Neural progenitor cell (in vitro differentiated cells): ENCODE measurements around the gene LRRC1. TPM values are rescaled to one million over a fixed set of nuclear protein-coding genes. Genes with fewer than 3 reads are reported as not detected.

Experiments
- DNase-seq: peaks from one replicate; pipeline ENCODE4 v3.0.0-alpha.2; 2016; ENCODE audit warnings: low spot score
- H2AFZ ChIP-seq: fragments of 200-600 bp; sonication (generic); replicated peaks from 2 replicates; pipeline ENCODE4 v1.6.1; 2016; ENCODE audit warnings: antibody characterized with exemption
- H3F3A ChIP-seq: fragments of 200-600 bp; sonication (generic); 2 replicates; pipeline ENCODE4 v1.6.1; 2016; ENCODE audit warnings: antibody characterized with exemption, low read depth
- H3K27ac ChIP-seq: fragments of 200-600 bp; sonication (generic); 2 replicates; pipeline ENCODE4 v1.5.1; 2016; ENCODE audit warnings: mild to moderate bottlenecking
- H3K27me3 ChIP-seq: fragments of 200-600 bp; sonication (generic); 2 replicates; pipeline ENCODE4 v1.6.1; 2016; ENCODE audit warnings: mild to moderate bottlenecking, moderate library complexity
- H3K36me3 ChIP-seq: fragments of 200-600 bp; sonication (generic); 2 replicates; pipeline ENCODE4 v1.5.1; 2016
- H3K4me1 ChIP-seq: fragments of 200-600 bp; sonication (generic); 2 replicates; pipeline ENCODE4 v1.6.1; 2016; ENCODE audit warnings: mixed run types
- H3K4me2 ChIP-seq: fragments of 200-600 bp; sonication (generic); 2 replicates; pipeline ENCODE4 v1.6.1; 2016
- H3K4me3 ChIP-seq: fragments of 200-600 bp; sonication (generic); 2 replicates; pipeline ENCODE4 v1.5.1; 2016
- H3K79me2 ChIP-seq: fragments of 200-600 bp; sonication (generic); 2 replicates; pipeline ENCODE4 v1.6.1; 2016; ENCODE audit warnings: low read depth
- H3K9ac ChIP-seq: fragments of 200-600 bp; sonication (generic); 2 replicates; pipeline ENCODE4 v1.6.1; 2016
- H3K9me3 ChIP-seq: fragments of 200-600 bp; sonication (generic); 2 replicates; pipeline ENCODE4 v1.5.1; 2016; ENCODE audit warnings: low read depth
- H4K20me1 ChIP-seq: fragments of 200-600 bp; sonication (generic); 2 replicates; pipeline ENCODE4 v1.6.1; 2016; ENCODE audit warnings: low read depth
- H3K27ac Mint-ChIP-seq: 3 replicates; pipeline ENCODE4 v1.8.0; 2021; ENCODE audit warnings: mixed read lengths
- H3K27me3 Mint-ChIP-seq: 2 replicates; pipeline ENCODE4 v1.8.0; 2022; ENCODE audit warnings: low read depth, mild to moderate bottlenecking, inconsistent platforms, moderate library complexity, mixed read lengths; ENCODE audit not compliant: insufficient read depth
- H3K36me3 Mint-ChIP-seq: 3 replicates; pipeline ENCODE4 v1.8.0; 2021; ENCODE audit warnings: mixed read lengths
- H3K4me1 Mint-ChIP-seq: 3 replicates; pipeline ENCODE4 v1.8.0; 2021; ENCODE audit warnings: mixed read lengths
- H3K4me3 Mint-ChIP-seq: 3 replicates; pipeline ENCODE4 v1.8.0; 2021; ENCODE audit warnings: mild to moderate bottlenecking, moderate library complexity, mixed read lengths
- H3K9me3 Mint-ChIP-seq: 3 replicates; pipeline ENCODE4 v1.8.0; 2020; ENCODE audit warnings: mixed read lengths
- EZH2 ChIP-seq: fragments of 200-600 bp; sonication (generic); IDR thresholded peaks from 2 replicates; pipeline ENCODE4 v1.6.1; 2017; ENCODE audit warnings: antibody characterized with exemption, mild to moderate bottlenecking, moderate library complexity
- EZH2phosphoT487 ChIP-seq: fragments of 200-600 bp; sonication (generic); IDR thresholded peaks from 2 replicates; pipeline ENCODE4 v1.6.1; 2017; ENCODE audit warnings: antibody characterized with exemption
- total RNA-seq: library from RNA; depleted of rRNA; stranded (reverse); fragments of >200 nt; gene quantifications from 2 replicates; pipeline ENCODE4 v1.2.3, GENCODE V29; 2015; ENCODE audit warnings: low replicate concordance
- TF ChIP-seq, protein P1 (sequence below): fragments of 200-600 bp; sonication (generic); IDR thresholded peaks from 2 replicates; pipeline ENCODE4 v1.5.1; 2017; ENCODE audit warnings: antibody characterized with exemption, mild to moderate bottlenecking

LRRC1 gene
- total RNA-seq, 1 donor from 2014 or later, result 14.0 TPM

DNA sequence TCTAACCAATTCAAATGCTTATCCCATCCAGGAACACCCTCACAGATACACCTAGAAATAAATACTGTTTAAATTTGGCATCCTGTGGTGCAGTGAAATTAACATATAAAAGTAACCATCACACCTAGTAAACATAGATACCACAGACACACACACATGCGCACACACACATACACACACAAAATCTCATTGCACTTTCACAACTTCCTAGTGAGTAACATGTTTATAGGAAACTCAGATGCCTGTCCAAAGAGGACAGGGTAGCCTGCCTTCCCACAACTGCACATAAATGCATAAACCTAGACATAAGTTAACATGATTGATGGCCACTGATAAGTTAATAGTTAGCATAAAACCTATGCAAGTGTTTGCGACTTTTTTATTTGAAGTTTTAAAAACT is 56.8 kb downstream of the LRRC1 start:
- Mint-ChIP-seq H3K4me3 (no peak overlapping the region), H3K9me3 (peaks cover 5% of the 10 kb centered on the region), H3K4me1 (peaks cover 5% of the 10 kb centered on the region), H3K27ac (no peak overlapping the region), H3K27me3 (peaks cover 3% of the 10 kb centered on the region), H3K36me3 (peaks cover 7% of the 10 kb centered on the region)
- Histone ChIP-seq H3K9me3 (no peaks in the 10 kb centered on the region), H3K4me2 (no peak overlapping the region), H2AFZ (no peak overlapping the region), H3K79me2 (no peaks in the 10 kb centered on the region), H3K4me3 (no peak overlapping the region), H3K4me1 (no peaks in the 10 kb centered on the region), H3K27ac (no peak overlapping the region), H3F3A (no peaks in the 10 kb centered on the region), H3K9ac (no peak overlapping the region), H3K27me3 (no peaks in the 10 kb centered on the region), H4K20me1 (no peaks in the 10 kb centered on the region), H3K36me3 (no peaks in the 10 kb centered on the region)
- TF ChIP-seq, protein P1, sequence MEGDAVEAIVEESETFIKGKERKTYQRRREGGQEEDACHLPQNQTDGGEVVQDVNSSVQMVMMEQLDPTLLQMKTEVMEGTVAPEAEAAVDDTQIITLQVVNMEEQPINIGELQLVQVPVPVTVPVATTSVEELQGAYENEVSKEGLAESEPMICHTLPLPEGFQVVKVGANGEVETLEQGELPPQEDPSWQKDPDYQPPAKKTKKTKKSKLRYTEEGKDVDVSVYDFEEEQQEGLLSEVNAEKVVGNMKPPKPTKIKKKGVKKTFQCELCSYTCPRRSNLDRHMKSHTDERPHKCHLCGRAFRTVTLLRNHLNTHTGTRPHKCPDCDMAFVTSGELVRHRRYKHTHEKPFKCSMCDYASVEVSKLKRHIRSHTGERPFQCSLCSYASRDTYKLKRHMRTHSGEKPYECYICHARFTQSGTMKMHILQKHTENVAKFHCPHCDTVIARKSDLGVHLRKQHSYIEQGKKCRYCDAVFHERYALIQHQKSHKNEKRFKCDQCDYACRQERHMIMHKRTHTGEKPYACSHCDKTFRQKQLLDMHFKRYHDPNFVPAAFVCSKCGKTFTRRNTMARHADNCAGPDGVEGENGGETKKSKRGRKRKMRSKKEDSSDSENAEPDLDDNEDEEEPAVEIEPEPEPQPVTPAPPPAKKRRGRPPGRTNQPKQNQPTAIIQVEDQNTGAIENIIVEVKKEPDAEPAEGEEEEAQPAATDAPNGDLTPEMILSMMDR, result no peak
- TF ChIP-seq EZH2, result no peak
- no peak for TF ChIP-seq EZH2phosphoT487
- DNase-seq, result no peak

DNA sequence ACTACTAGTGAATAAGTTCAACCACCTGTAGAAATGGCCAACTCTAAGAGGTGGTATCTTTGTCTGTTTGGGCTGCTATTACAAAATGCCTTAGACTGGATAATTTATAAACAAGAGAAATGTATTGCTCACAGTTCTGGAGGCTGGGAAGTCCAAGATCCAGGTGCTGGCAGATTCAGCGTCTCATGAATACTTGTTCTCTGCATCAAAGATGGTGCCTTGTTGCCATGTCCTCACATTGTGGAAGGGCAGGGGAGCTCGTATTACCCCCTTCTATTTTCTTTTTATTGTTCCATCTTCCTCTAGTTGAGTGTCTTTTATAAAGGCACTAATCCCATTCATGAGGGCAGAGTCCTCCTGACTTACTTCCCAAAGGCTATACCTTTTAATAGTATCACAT is 58.0 kb downstream of the LRRC1 start:
- no peak overlapping the region for H3K27ac Mint-ChIP-seq
- Histone ChIP-seq H4K20me1 (no peaks in the 10 kb centered on the region), H3K4me1 (peaks cover 7% of the 10 kb centered on the region), H3K27ac (no peak overlapping the region), H3F3A (no peaks in the 10 kb centered on the region), H3K27me3 (no peaks in the 10 kb centered on the region), H3K4me3 (no peak overlapping the region), H3K79me2 (no peaks in the 10 kb centered on the region), H2AFZ (no peak overlapping the region), H3K4me2 (no peak overlapping the region), H3K36me3 (no peaks in the 10 kb centered on the region), H3K9me3 (no peaks in the 10 kb centered on the region), H3K9ac (no peak overlapping the region)
- TF ChIP-seq, protein P1, result no peak
- TF ChIP-seq EZH2phosphoT487, result no peak
- no peak for TF ChIP-seq EZH2
- DNase-seq, result no peak
- no peak overlapping the region for H3K4me3 Mint-ChIP-seq
- H3K4me1 Mint-ChIP-seq, result peaks cover 17% of the 10 kb centered on the region
- peaks cover 7% of the 10 kb centered on the region for H3K36me3 Mint-ChIP-seq
- H3K27me3 Mint-ChIP-seq, result peaks cover 3% of the 10 kb centered on the region
- H3K9me3 Mint-ChIP-seq, result peaks cover 6% of the 10 kb centered on the region

DNA sequence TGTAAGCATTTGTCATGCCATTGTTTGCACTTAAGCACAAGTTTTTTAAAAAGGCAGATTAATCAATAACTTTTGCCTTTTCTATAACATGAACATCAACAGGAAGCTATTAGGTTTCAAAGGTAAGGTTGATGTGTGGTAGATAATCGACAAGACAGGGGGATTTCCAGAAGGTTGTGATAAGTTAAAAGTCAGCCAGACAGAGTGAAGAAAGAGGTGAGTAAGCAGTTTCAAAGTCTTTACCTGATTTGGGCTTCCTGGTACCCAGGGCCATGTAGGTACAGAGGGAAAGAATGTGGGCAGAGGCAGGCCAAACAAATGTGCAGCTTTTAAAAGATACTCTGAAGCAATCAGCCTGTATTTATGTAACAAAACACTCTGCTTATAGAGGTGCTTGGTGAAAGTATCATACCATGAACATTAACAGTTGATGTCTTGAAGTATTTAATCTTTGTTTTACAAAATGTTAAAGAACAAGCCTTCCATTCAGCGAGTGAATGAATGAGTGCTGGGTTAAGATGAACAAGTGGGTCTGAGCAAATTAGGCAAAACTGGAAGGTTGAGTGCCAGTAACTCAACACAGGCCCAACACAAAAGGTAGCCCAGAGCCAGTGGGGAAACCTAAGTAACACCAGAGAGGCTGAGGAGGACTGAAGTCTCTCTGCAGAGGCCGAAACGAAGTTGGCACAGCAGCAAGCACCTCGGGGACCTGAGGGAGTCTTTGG is 60.2 kb downstream of the LRRC1 start:
- no peaks in the 10 kb centered on the region for H3K36me3 ChIP-seq
- H3K4me3 Mint-ChIP-seq, result no peak overlapping the region
- TF ChIP-seq EZH2, result no peak
- TF ChIP-seq EZH2phosphoT487, result no peak
- TF ChIP-seq, protein P1, result no peak
- H3K27ac ChIP-seq, result no peak overlapping the region
- no peaks in the 10 kb centered on the region for H3F3A ChIP-seq
- DNase-seq, result no peak
- no peaks in the 10 kb centered on the region for H4K20me1 ChIP-seq
- peaks cover 6% of the 10 kb centered on the region for H3K9me3 Mint-ChIP-seq
- no peak overlapping the region for H3K27ac Mint-ChIP-seq
- peaks cover 8% of the 10 kb centered on the region for H3K4me1 ChIP-seq
- H3K4me3 ChIP-seq, result no peak overlapping the region
- H2AFZ ChIP-seq, result no peak overlapping the region
- no peaks in the 10 kb centered on the region for H3K79me2 ChIP-seq
- peaks cover 21% of the 10 kb centered on the region for H3K4me1 Mint-ChIP-seq
- H3K4me2 ChIP-seq, result no peak overlapping the region
- no peaks in the 10 kb centered on the region for H3K27me3 ChIP-seq
- H3K9me3 ChIP-seq, result no peaks in the 10 kb centered on the region
- H3K36me3 Mint-ChIP-seq, result peaks cover 3% of the 10 kb centered on the region
- H3K9ac ChIP-seq, result no peak overlapping the region
- H3K27me3 Mint-ChIP-seq, result peaks cover 3% of the 10 kb centered on the region
